ENCODE results near the gene TMF1. TPM values are rescaled to one million over a fixed set of nuclear protein-coding genes. Genes with fewer than 3 reads are reported as not detected.
A peak's percentile ranks its signal among the peaks of the same experiment; 100 is the strongest.

The TMF1 gene
- total and polyA plus RNA-seq, 2 of the 8 experiments (the other 6 are each of a cell fraction or from before 2014, with no cell fraction given): 1.4 to 18.3 TPM

GRCh38 chr3:69014022-69014580, 38.0 kb downstream of the TMF1 start:
- peak overlapping the region; percentile 38 to 82 (median 56) for H3K4me3 ChIP-seq (ENCODE audit: extremely low read depth in 1 of 4, insufficient read depth in 2 of 4, low read depth in 3 of 4, low read length in 4 of 4)
- no peaks in the 10 kb centered on the region for H3K9me3 ChIP-seq (ENCODE audit: insufficient read depth in 2 of 2, low read depth in 1 of 2, low read length in 1 of 2)
- no peak overlapping the region for H3K56ac ChIP-seq (replicated peaks; ENCODE audit: insufficient read length, low read depth, low read length)
- no peak overlapping the region for H2BK20ac ChIP-seq (ENCODE audit: low read length)
- CTCF ChIA-PET (ENCODE audit: partially characterized antibody): interaction anchor here (0.9 to 1.2 kb wide), 2 partner anchors 37 to 43 kb away, joined by 3 to 5 read pairs; no protein-coding TSS in a partner anchor
- H4K20me1 ChIP-seq (replicated peaks in 1 of 2; ENCODE audit: control insufficient read depth in 1 of 2, insufficient read depth in 2 of 2, low read length in 2 of 2): no peaks in the 10 kb centered on the region
- H3K23ac ChIP-seq (ENCODE audit: insufficient read length): no peak overlapping the region
- peak overlapping the region; percentile 93 for H3K18ac ChIP-seq (ENCODE audit: extremely low read depth, low read length)
- no peak overlapping the region for H3K4ac ChIP-seq (replicated peaks; ENCODE audit: insufficient read length, low read depth, low read length)
- H3K23me2 ChIP-seq (ENCODE audit: low read depth, low read length): peaks cover 4% of the 10 kb centered on the region
- no peak overlapping the region for H3K14ac ChIP-seq (ENCODE audit: insufficient read length)
- DNase-seq (ENCODE audit: low read depth in 1 of 2, low spot score in 2 of 2) (no peak), FAIRE-seq (no peak)
- no peak overlapping the region for H2AK5ac ChIP-seq (ENCODE audit: low read depth, low read length)
- H2BK120ac ChIP-seq (replicated peaks; ENCODE audit: low read depth, low read length): no peak overlapping the region
- peak overlapping the region; percentile 44 to 69 for H3K4me2 ChIP-seq (ENCODE audit: insufficient read depth in 1 of 2, low read depth in 2 of 2, low read length in 2 of 2)
- H3K9ac ChIP-seq (replicated peaks in 1 of 4; ENCODE audit: extremely low read depth in 1 of 4, low read depth in 3 of 4, low read length in 3 of 4): peak overlapping the region in 3 of 4 experiments; percentile 42 to 74 (median 71); a peak in 4 of 7 replicates
- 0 out of 2 replicates have a peak overlapping the region, but pooled peaks have one; percentile 13 for H2AFZ ChIP-seq (ENCODE audit: low read length)
- peak overlapping the region; percentile 90; the same call in 1 of the 2 replicates for H4K8ac ChIP-seq (ENCODE audit: extremely low read depth, insufficient read depth, low read length)
- H4K91ac ChIP-seq (replicated peaks; ENCODE audit: insufficient read length, low read length): peak overlapping the region; percentile 79
- H3K79me2 ChIP-seq (ENCODE audit: control insufficient read depth in 1 of 2, insufficient read depth in 2 of 2, low read length in 2 of 2): no peaks in the 10 kb centered on the region
- 0 out of 2 replicates have a peak overlapping the region, but pooled peaks have one; percentile 56 for H3K27ac ChIP-seq (ENCODE audit: low read depth, low read length)
- peak overlapping the region; percentile 40; the same call in 1 of the 2 replicates for H2BK5ac ChIP-seq (ENCODE audit: low read depth, low read length)
- H2BK12ac ChIP-seq (ENCODE audit: low read depth, low read length): peak overlapping the region; percentile 89; the same call in 1 of the 2 replicates
- no peaks in the 10 kb centered on the region for H3K79me1 ChIP-seq (ENCODE audit: low read depth, low read length)
- no peak overlapping the region for H2BK15ac ChIP-seq (ENCODE audit: low read length)
- H3K36me3 ChIP-seq (ENCODE audit: control insufficient read depth in 2 of 4, insufficient read depth in 4 of 4, low read length in 3 of 4): no peaks in the 10 kb centered on the region
- peaks cover 0 to 4% (median 0%) of the 10 kb centered on the region in 4 experiments; a peak in 2 of 7 replicates for H3K27me3 ChIP-seq (replicated peaks in 1 of 4; ENCODE audit: control insufficient read depth in 3 of 4, extremely low read depth in 1 of 4, insufficient read depth in 3 of 4, low read length in 3 of 4)
- POLR2A ChIA-PET (ENCODE audit: partially characterized antibody): interaction anchor here (0.9 to 2.9 kb wide), 7 partner anchors 9 to 101 kb away, joined by 3 to 19 read pairs (median 4); partner anchors contain the start of genes ARL6IP5, TMF1 and UBA3
- 32% methylated on average over 11 of the region's 11 CpGs; no CpG with 5 or more reads in 1 of the 2 experiments for WGBS, 2 experiments (ENCODE audit: extremely low coverage in 1 of 2, insufficient coverage in 1 of 2, insufficient read length in 1 of 2, insufficient replicate concordance in 2 of 2, low coverage in 1 of 2, low lambda C conversion rate in 2 of 2, missing lambda C conversion rate in 1 of 2)
- peaks cover 3 to 14% (median 7%) of the 10 kb centered on the region in 4 experiments; a peak in 6 of 7 replicates for H3K4me1 ChIP-seq (replicated peaks in 1 of 4; ENCODE audit: control insufficient read depth in 3 of 4, insufficient read depth in 4 of 4, low read length in 3 of 4)
- H4K5ac ChIP-seq (ENCODE audit: insufficient read length, low read depth, low read length): peak overlapping the region; percentile 3
- no peak for TF ChIP-seq CTBP2 (IDR thresholded peaks at IDR 0.05; ENCODE audit: borderline replicate concordance, insufficient read depth, insufficient read length, low read length)
- TF ChIP-seq HDAC2 (IDR thresholded peaks at IDR 0.05; ENCODE audit: borderline replicate concordance in 1 of 2, low read depth in 2 of 2, low read length in 2 of 2): peak in 1 of 2 experiments; percentile 83; a peak in 1 of 4 replicates
- no peak for TF ChIP-seq NRF1 (IDR thresholded peaks at IDR 0.05; ENCODE audit: low read depth, low read length)
- no peak for TF ChIP-seq JUND (IDR thresholded peaks at IDR 0.05; ENCODE audit: low read length)
- no peak for TF ChIP-seq KDM4A (IDR thresholded peaks at IDR 0.05; ENCODE audit: low read depth, low read length, severe bottlenecking)
- no peak for TF ChIP-seq CHD1 (IDR thresholded peaks at IDR 0.05; ENCODE audit: low read depth, low read length)
- TF ChIP-seq CTCF (IDR thresholded peaks at IDR 0.05; ENCODE audit: control extremely low read depth in 1 of 3, insufficient read depth in 1 of 3, low read depth in 1 of 3, low read length in 3 of 3): no peak
- no peak for TF ChIP-seq CREB1 (IDR thresholded peaks at IDR 0.05)
- TF ChIP-seq YY1 (IDR thresholded peaks at IDR 0.05; ENCODE audit: low read depth, low read length): no peak

All from H1 (cell line).